K562 (cell line): ENCODE data around the gene GLRX. TPM values are rescaled to one million over a fixed set of nuclear protein-coding genes. Genes with fewer than 3 reads are reported as not detected.

ENCODE experiments used
- CREB1 ChIP-seq, 2 experiments: sonication (generic) in 1 of 2; formaldehyde crosslinking in 1 of 2; IDR thresholded peaks; 2 replicates each; pipeline versions ENCODE4 v1.6.1 to v1.8.0; 2012 to 2022; ENCODE audit warnings: inconsistent platforms in 1 of 2, mild to moderate bottlenecking in 1 of 2, missing genetic modification reagents in 1 of 2, moderate library complexity in 1 of 2
- DMBX1 ChIP-seq: fragments of 250-450 bp; sonication (Bioruptor Pico); IDR thresholded peaks from 2 replicates; pipeline ENCODE4 v1.8.0; 2022; ENCODE audit warnings: inconsistent platforms, mild to moderate bottlenecking, moderate library complexity, borderline replicate concordance
- HDGF ChIP-seq: fragments of 450-650 bp; IDR thresholded peaks from 2 replicates; pipeline ENCODE4 v1.6.1; 2016
- IRF1 ChIP-seq: sonication (generic); formaldehyde crosslinking; IDR thresholded peaks from 2 replicates; pipeline ENCODE4 v1.8.0; 2022; ENCODE audit warnings: missing genetic modification reagents, mild to moderate bottlenecking, borderline replicate concordance
- LCOR ChIP-seq: sonication (generic); formaldehyde crosslinking; IDR thresholded peaks from 2 replicates; pipeline ENCODE4 v1.8.0; 2022; ENCODE audit warnings: mild to moderate bottlenecking, missing genetic modification reagents
- NKRF ChIP-seq: fragments of 450-650 bp; IDR thresholded peaks from 2 replicates; pipeline ENCODE4 v1.6.1; 2016; ENCODE audit warnings: borderline replicate concordance
- RAD21 ChIP-seq, 2 experiments: fragments of 250-450 bp in 1 of 2; fragments of 450-650 bp in 1 of 2; sonication (Bioruptor Pico) in 1 of 2; formaldehyde crosslinking in 1 of 2; IDR thresholded peaks in 1 of 2; conservative IDR thresholded peaks in 1 of 2; 2 replicates each; pipeline versions ENCODE4 v1.4.0 to v1.8.0; 2020 to 2022; ENCODE audit warnings: mild to moderate bottlenecking in 2 of 2, moderate library complexity in 1 of 2
- RAD51 ChIP-seq: fragments of 450-650 bp; IDR thresholded peaks from 2 replicates; pipeline ENCODE4 v1.7.1; 2016; ENCODE audit warnings: low read depth, mild to moderate bottlenecking, borderline replicate concordance
- RCOR1 ChIP-seq, 2 experiments: IDR thresholded peaks; 2 replicates each; pipeline ENCODE4 v1.6.1; 2012; ENCODE audit warnings: low read depth in 2 of 2, low read length in 2 of 2, borderline replicate concordance in 1 of 2, improper control_type of control experiment in 1 of 2
- SMARCC2 ChIP-seq: fragments of 450-650 bp; IDR thresholded peaks from 2 replicates; pipeline ENCODE4 v1.6.1; 2017; ENCODE audit warnings: antibody characterized with exemption, moderate library complexity, mild to moderate bottlenecking, low read depth
- ZNF23 ChIP-seq: fragments of 250-450 bp; sonication (Bioruptor Pico); IDR thresholded peaks from 2 replicates; pipeline ENCODE4 v1.4.0; 2020; ENCODE audit warnings: mild to moderate bottlenecking
- ZNF583 ChIP-seq: fragments of 250-450 bp; sonication (Bioruptor Pico); IDR thresholded peaks from 2 replicates; pipeline ENCODE4 v1.4.0; 2020
- polyA plus RNA-seq, 8 experiments: library from polyadenylated mRNA; depleted of rRNA in 4 of 8; stranded (reverse) in 5 of 8; unstranded in 3 of 8; fragments of >200 nt; fragmentation: Nextera tagmentation in 2 of 8; fragmentation: Illumina TruSeq in 1 of 8; extraction: Ambion mirVana in 2 of 8; extraction: Trizol in 1 of 8; gene quantifications; 2 replicates each; pipeline versions ENCODE4 v1.2.1 to v1.2.3, GENCODE V29; 2011 to 2014; ENCODE audit warnings: inconsistent platforms in 1 of 8, missing spikeins in 1 of 8
- total RNA-seq, 7 experiments: library from RNA; depleted of rRNA in 6 of 7; stranded (reverse); fragments of >200 nt in 6 of 7; fragmentation: Illumina TruSeq in 2 of 7; extraction: Trizol in 2 of 7; gene quantifications; 2 replicates each; pipeline versions ENCODE4 v1.2.1 to v1.2.3, GENCODE V29; 2011 to 2021; ENCODE audit warnings: low replicate concordance in 1 of 7
- TF ChIP-seq, protein P1 (sequence below), 2 experiments: fragments of 150-350 bp in 1 of 2; IDR thresholded peaks; 2 replicates each; pipeline ENCODE4 v1.6.1; 2012 to 2016; ENCODE audit warnings: low read depth in 2 of 2, low read length in 2 of 2, mild to moderate bottlenecking in 1 of 2, moderate library complexity in 1 of 2
- TF ChIP-seq, protein P2 (sequence below): fragments of 250-450 bp; sonication (Bioruptor Pico); IDR thresholded peaks from 2 replicates; pipeline ENCODE4 v1.5.1; 2021; ENCODE audit warnings: mild to moderate bottlenecking
- TF ChIP-seq, protein P3 (sequence below), 2 experiments: fragments of 450-650 bp in 1 of 2; sonication (generic) in 1 of 2; formaldehyde crosslinking in 1 of 2; IDR thresholded peaks in 1 of 2; conservative IDR thresholded peaks in 1 of 2; 2 replicates each; pipeline versions ENCODE4 v1.6.1 to v1.8.1; 2016 to 2023; ENCODE audit warnings: mild to moderate bottlenecking in 2 of 2, moderate library complexity in 2 of 2, inconsistent platforms in 1 of 2, missing genetic modification reagents in 1 of 2

The GLRX gene
- total and polyA plus RNA-seq, 9 of the 15 experiments (the other 6 are each of a cell fraction or from before 2014, with no cell fraction given), result 2.3 to 11.2 (median 4.6) TPM

- TF ChIP-seq ZNF583 (CRISPR knock-in tag) (0 out of 2 replicates have a peak, but pooled peaks have one; percentile 49), DMBX1 (CRISPR knock-in tag) (peak; percentile 72), HDGF (peak; percentile 40; the same call in 1 of the 2 replicates), NKRF (no peak), SMARCC2 (no peak), IRF1 (no peak), LCOR (CRISPR knock-in tag) (0 out of 2 replicates have a peak, but pooled peaks have one; percentile 40), RCOR1 (IDR thresholded peaks at IDR 0.05; ENCODE audit: borderline replicate concordance in 1 of 2, low read depth in 2 of 2, low read length in 2 of 2) (peak in 1 of 2 experiments; percentile 12; a peak in 1 of 4 replicates), RAD21 (CRISPR knock-in tag; conservative IDR thresholded peaks at IDR 0.05 in 1 of 2, IDR thresholded peaks at IDR 0.05 in 1 of 2) (no peak), ZNF23 (CRISPR knock-in tag) (no peak), RAD51 (peak; percentile 66), CREB1 (IDR thresholded peaks at IDR 0.05) (no peak), CREB1 (CRISPR knock-in tag; IDR thresholded peaks at IDR 0.05) (no peak)
- TF ChIP-seq, protein P1, sequence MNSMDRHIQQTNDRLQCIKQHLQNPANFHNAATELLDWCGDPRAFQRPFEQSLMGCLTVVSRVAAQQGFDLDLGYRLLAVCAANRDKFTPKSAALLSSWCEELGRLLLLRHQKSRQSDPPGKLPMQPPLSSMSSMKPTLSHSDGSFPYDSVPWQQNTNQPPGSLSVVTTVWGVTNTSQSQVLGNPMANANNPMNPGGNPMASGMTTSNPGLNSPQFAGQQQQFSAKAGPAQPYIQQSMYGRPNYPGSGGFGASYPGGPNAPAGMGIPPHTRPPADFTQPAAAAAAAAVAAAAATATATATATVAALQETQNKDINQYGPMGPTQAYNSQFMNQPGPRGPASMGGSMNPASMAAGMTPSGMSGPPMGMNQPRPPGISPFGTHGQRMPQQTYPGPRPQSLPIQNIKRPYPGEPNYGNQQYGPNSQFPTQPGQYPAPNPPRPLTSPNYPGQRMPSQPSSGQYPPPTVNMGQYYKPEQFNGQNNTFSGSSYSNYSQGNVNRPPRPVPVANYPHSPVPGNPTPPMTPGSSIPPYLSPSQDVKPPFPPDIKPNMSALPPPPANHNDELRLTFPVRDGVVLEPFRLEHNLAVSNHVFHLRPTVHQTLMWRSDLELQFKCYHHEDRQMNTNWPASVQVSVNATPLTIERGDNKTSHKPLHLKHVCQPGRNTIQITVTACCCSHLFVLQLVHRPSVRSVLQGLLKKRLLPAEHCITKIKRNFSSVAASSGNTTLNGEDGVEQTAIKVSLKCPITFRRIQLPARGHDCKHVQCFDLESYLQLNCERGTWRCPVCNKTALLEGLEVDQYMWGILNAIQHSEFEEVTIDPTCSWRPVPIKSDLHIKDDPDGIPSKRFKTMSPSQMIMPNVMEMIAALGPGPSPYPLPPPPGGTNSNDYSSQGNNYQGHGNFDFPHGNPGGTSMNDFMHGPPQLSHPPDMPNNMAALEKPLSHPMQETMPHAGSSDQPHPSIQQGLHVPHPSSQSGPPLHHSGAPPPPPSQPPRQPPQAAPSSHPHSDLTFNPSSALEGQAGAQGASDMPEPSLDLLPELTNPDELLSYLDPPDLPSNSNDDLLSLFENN (IDR thresholded peaks at IDR 0.05; ENCODE audit: low read depth in 2 of 2, low read length in 2 of 2), result no peak
- TF ChIP-seq, protein P2, sequence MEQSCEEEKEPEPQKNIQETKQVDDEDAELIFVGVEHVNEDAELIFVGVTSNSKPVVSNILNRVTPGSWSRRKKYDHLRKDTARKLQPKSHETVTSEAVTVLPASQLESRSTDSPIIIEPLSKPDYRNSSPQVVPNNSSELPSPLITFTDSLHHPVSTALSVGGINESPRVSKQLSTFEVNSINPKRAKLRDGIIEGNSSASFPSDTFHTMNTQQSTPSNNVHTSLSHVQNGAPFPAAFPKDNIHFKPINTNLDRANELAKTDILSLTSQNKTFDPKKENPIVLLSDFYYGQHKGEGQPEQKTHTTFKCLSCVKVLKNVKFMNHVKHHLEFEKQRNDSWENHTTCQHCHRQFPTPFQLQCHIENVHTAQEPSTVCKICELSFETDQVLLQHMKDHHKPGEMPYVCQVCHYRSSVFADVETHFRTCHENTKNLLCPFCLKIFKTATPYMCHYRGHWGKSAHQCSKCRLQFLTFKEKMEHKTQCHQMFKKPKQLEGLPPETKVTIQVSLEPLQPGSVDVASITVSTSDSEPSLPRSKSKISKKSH (CRISPR knock-in tag), result no peak
- TF ChIP-seq, protein P3, sequence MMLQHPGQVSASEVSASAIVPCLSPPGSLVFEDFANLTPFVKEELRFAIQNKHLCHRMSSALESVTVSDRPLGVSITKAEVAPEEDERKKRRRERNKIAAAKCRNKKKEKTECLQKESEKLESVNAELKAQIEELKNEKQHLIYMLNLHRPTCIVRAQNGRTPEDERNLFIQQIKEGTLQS (IDR thresholded peaks at IDR 0.05), result peak; percentile 40; the same call in 1 of the 2 replicates
- TF ChIP-seq, protein P3 (CRISPR knock-in tag; conservative IDR thresholded peaks at IDR 0.05), result no peak
Observed at GRCh38 chr5:95823738-95824609, 1.4 kb upstream of the GLRX start (continued).
